Retinal pigment epithelial cell (primary cell): ENCODE results near the gene TMEM150C.

Experiments used
- DNase-seq: peaks from one replicate; pipeline ENCODE4 v3.0.0-alpha.2; 2010; ENCODE audit warnings: low read depth
- H3K4me3 ChIP-seq: 2 replicates; pipeline ENCODE4 v1.5.1; 2011; ENCODE audit warnings: mild to moderate bottlenecking, low read length, control low read depth, moderate library complexity
- CTCF ChIP-seq: conservative IDR thresholded peaks from 2 replicates; pipeline ENCODE4 v1.5.1; 2011; ENCODE audit warnings: low read depth, low read length, control low read depth, inconsistent platforms

TMEM150C gene

GRCh38 chr4:82599336-82599735 lies 37.5 kb upstream of the TMEM150C start:
- DNase-seq, result no peak
- no peak overlapping the region for H3K4me3 ChIP-seq
- no peak for TF ChIP-seq CTCF

- DNase-seq, result no peak
- H3K4me3 ChIP-seq, result no peak overlapping the region
- no peak for TF ChIP-seq CTCF
Measured at GRCh38 chr4:82594456-82594855, 32.7 kb upstream of the TMEM150C start.

GRCh38 chr4:82593411-82593810 lies 31.6 kb upstream of the TMEM150C start:
- no peak for DNase-seq
- H3K4me3 ChIP-seq, result no peak overlapping the region
- no peak for TF ChIP-seq CTCF

- DNase-seq, result no peak
- TF ChIP-seq CTCF, result no peak
- H3K4me3 ChIP-seq, result no peak overlapping the region
Measured at GRCh38 chr4:82592639-82593038, 30.9 kb upstream of the TMEM150C start.

GRCh38 chr4:82591592-82591991 lies 29.8 kb upstream of the TMEM150C start:
- TF ChIP-seq CTCF, result no peak
- DNase-seq, result no peak
- no peak overlapping the region for H3K4me3 ChIP-seq

- no peak overlapping the region for H3K4me3 ChIP-seq
- DNase-seq, result no peak
- TF ChIP-seq CTCF, result no peak
Measured at GRCh38 chr4:82589756-82590155, 28.0 kb upstream of the TMEM150C start.

GRCh38 chr4:82588771-82589270 lies 27.0 kb upstream of the TMEM150C start:
- no peak overlapping the region for H3K4me3 ChIP-seq
- DNase-seq, result no peak
- no peak for TF ChIP-seq CTCF
